ENCODE data around the gene WWOX. TPM values are rescaled to one million over a fixed set of nuclear protein-coding genes. Genes with fewer than 3 reads are reported as not detected.

Gene WWOX
- total RNA-seq, 1 donor from 2014 or later, result 34.9 TPM

DNA sequence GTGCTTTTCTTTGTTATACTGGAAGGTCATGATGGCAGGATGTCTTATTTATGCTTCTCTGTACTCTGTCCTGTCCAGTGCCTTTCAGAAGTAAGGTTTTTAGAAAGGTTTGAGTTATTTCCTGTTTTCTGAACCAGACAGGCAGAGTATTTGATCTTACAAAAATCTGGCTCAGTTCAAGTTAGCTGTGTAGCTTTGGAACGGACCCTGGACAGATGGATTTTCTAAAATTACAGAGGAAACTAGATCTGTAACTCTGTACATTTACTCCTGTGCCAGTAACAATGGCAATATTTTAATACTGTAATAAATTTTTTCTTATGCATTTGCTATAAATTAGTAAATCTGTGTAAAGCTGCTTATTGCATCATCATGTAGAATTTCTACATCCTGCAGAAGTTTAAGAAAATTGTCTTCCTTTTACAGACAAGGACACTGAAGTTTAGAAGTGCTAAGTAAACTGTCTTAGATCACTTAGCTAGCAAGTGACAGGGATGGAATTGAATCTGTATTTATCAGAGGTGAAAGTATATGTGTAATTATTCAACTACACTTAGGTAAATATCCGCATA lies 347.6 kb downstream of the WWOX start:
- TF ChIP-seq, protein P1, sequence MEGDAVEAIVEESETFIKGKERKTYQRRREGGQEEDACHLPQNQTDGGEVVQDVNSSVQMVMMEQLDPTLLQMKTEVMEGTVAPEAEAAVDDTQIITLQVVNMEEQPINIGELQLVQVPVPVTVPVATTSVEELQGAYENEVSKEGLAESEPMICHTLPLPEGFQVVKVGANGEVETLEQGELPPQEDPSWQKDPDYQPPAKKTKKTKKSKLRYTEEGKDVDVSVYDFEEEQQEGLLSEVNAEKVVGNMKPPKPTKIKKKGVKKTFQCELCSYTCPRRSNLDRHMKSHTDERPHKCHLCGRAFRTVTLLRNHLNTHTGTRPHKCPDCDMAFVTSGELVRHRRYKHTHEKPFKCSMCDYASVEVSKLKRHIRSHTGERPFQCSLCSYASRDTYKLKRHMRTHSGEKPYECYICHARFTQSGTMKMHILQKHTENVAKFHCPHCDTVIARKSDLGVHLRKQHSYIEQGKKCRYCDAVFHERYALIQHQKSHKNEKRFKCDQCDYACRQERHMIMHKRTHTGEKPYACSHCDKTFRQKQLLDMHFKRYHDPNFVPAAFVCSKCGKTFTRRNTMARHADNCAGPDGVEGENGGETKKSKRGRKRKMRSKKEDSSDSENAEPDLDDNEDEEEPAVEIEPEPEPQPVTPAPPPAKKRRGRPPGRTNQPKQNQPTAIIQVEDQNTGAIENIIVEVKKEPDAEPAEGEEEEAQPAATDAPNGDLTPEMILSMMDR (IDR thresholded peaks at IDR 0.05; ENCODE audit: insufficient read depth, low read length, poor library complexity, severe bottlenecking), result no peak
- H3K27me3 ChIP-seq (ENCODE audit: control insufficient read depth, insufficient read depth, low read length), result no peaks in the 10 kb centered on the region
- no peak overlapping the region for H3K4me3 ChIP-seq (ENCODE audit: low read depth, low read length)
- no peak for DNase-seq (ENCODE audit: low read depth)
- no peaks in the 10 kb centered on the region for H3K36me3 ChIP-seq (ENCODE audit: control insufficient read depth, insufficient read depth, low read length)

DNA sequence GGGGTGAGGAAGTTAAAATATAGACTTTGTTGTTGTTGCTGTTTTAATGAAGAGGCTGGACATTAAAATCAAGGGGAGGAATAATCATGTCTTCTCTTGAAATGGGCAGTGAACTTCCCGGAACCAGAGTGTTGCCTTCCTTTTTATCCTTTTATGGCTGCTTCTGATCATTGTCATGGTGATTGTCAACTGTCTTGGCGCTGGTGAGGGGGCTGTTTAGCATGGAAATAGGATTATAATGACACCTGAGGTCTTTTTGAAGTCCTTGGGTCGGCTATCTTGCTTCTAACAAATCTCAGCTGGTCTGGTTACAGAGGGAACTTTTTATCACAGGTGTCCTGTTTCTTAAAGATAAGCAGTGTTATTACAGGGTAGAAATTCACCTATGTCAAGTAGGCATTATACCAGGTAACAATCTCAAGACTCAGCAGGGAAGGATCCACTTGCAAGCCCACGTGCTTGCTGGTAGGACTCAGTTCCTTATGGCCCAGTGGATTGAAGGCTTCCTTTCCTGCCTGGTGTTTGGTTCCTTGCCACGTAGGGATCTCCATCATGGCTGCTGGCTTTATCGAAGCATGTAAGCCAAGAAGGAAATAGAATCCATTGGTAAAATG lies 349.3 kb downstream of the WWOX start:
- TF ChIP-seq, protein P1 (IDR thresholded peaks at IDR 0.05; ENCODE audit: insufficient read depth, low read length, poor library complexity, severe bottlenecking), result no peak
- Histone ChIP-seq H3K4me3 (ENCODE audit: low read depth, low read length) (no peak overlapping the region), H3K27me3 (ENCODE audit: control insufficient read depth, insufficient read depth, low read length) (no peaks in the 10 kb centered on the region), H3K36me3 (ENCODE audit: control insufficient read depth, insufficient read depth, low read length) (no peaks in the 10 kb centered on the region)
- DNase-seq (ENCODE audit: low read depth), result no peak

DNA sequence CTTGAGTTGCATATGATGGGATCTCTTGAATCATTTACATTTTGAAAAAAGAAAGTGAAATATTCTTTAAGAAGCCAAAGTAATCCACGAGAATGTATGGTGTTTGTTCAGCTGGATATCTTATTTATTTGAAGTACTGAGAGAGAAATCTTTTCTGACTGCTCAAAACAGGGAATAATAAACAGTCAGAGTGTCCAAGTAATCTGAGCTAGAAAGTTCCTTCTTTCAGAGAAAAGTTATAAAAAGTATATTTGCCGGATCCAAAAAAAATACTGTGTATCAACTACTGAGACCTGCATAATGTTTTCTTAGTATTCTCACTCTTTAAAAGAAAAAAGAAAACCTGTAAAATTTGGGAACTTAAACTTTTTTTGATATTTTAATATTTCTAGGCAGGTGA lies 350.8 kb downstream of the WWOX start:
- no peaks in the 10 kb centered on the region for H3K27me3 ChIP-seq (ENCODE audit: control insufficient read depth, insufficient read depth, low read length)
- no peak for DNase-seq (ENCODE audit: low read depth)
- TF ChIP-seq, protein P1 (IDR thresholded peaks at IDR 0.05; ENCODE audit: insufficient read depth, low read length, poor library complexity, severe bottlenecking), result no peak
- no peak overlapping the region for H3K4me3 ChIP-seq (ENCODE audit: low read depth, low read length)
- H3K36me3 ChIP-seq (ENCODE audit: control insufficient read depth, insufficient read depth, low read length), result no peaks in the 10 kb centered on the region

DNA sequence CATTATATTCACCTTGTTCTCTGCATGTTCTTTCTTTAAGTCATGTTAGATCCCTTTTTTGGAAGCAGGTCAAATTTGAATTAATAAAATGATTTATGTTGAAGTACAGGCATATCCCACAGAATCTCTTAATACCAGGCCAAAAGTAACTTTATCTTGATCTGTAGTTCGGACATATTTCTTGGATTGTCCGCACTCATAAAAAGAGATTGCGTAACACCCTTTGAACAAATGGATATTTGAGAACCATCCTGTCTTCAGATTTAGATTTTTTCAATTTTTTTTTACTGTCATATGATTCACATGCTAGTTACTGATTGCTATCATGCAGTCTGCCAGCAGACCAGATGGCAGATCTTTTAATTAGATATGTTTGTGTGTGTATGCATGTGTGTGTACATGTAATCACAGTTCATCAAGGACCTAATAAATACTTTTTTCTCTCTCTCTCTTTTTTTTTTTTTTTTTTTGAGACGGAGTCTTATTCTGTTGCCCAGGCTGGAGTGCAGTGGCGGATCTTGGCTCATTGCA lies 352.6 kb downstream of the WWOX start:
- H3K27me3 ChIP-seq (ENCODE audit: control insufficient read depth, insufficient read depth, low read length), result no peaks in the 10 kb centered on the region
- H3K36me3 ChIP-seq (ENCODE audit: control insufficient read depth, insufficient read depth, low read length), result no peaks in the 10 kb centered on the region
- no peak for DNase-seq (ENCODE audit: low read depth)
- TF ChIP-seq, protein P1 (IDR thresholded peaks at IDR 0.05; ENCODE audit: insufficient read depth, low read length, poor library complexity, severe bottlenecking), result no peak
- H3K4me3 ChIP-seq (ENCODE audit: low read depth, low read length), result no peak overlapping the region

DNA sequence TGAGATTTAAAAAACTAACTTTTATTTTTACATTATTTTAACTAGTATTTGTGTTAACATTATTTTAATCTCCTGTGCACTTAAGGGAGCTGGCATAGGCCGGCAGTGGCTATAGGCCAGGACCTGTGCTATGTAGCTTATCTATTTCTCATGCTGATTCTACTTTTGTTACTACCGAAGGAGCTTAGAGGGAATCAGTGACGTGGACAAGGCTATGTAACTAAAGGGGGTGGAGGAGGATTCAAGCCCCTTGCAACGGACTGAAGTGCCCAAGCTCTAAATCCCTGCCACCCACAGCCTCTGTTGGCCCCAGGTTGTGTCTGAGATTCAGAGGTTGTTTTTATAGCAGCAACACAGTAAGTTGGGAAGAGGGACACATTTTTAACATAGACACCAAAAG lies 356.4 kb downstream of the WWOX start:
- no peaks in the 10 kb centered on the region for H3K36me3 ChIP-seq (ENCODE audit: control insufficient read depth, insufficient read depth, low read length)
- TF ChIP-seq, protein P1 (IDR thresholded peaks at IDR 0.05; ENCODE audit: insufficient read depth, low read length, poor library complexity, severe bottlenecking), result no peak
- no peaks in the 10 kb centered on the region for H3K27me3 ChIP-seq (ENCODE audit: control insufficient read depth, insufficient read depth, low read length)
- no peak overlapping the region for H3K4me3 ChIP-seq (ENCODE audit: low read depth, low read length)
- no peak for DNase-seq (ENCODE audit: low read depth)

Measured in kidney epithelial cell (primary cell).